Measurements from ENCODE around the gene TCF4.

The TCF4 gene

DNA sequence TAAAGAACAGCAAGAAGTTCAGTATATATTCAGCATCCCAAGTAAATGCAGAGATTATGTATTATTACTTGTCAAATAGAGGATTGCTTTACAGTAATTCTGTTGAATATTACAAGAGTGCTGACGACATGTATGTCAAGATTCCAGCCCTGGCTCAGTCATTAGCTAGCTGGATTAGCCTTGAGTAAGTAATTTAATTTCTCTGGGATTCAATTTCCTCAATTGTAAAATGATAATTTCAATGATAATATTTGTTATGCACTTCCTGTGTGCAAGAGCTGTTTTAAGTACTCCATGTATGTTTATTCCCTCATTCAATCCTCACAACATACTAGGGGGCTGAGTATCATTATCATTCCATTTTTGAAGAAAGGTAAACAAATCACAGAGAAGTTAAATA lies 44.0 kb downstream of the TCF4 start:
- no peak for DNase-seq (ENCODE audit: low read depth)

DNA sequence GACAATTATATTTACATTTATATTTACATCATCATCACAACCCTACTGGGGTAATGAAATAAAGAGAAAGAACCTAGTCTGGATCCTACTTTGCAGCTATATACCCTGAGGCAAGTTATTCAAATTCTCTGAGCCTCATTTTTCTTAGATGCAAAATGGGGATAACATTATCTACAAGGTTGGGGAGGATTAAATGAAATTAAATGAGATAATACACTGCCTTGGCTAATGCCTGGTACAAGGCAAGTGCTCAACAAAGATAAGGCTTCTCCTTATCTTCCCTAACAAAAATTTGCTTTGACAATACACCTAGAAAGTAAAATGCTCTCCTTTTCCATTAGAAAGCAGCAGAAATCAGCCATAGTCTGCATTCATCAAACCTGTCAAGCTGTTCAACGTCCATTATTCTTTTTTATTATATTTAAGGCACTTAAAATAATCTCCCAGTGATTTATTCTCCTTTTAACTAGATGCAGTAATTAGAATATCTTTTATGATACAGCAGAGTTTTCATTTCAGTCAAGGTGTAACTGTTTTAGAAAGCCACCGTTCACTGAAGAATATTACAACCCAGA lies 44.8 kb downstream of the TCF4 start:
- DNase-seq (ENCODE audit: low read depth), result no peak

DNA sequence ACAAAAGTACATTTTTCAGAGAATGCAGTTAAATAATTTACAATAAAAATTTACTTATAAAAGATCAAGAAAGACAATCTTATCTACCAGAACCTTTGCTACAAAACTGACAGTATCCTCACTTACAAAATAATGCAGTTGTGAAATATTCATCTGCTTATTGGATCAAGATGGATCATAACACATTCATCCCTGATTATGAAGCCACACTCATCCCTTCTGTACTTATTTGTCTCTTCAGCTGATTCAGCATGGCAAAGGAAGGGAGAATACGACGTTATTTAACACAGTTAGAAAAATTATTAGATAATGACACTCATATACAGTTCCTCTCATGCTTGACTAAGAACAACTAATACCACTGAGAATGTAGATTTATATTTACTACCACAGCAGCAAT lies 46.4 kb downstream of the TCF4 start:
- no peak for DNase-seq (ENCODE audit: low read depth)

DNA sequence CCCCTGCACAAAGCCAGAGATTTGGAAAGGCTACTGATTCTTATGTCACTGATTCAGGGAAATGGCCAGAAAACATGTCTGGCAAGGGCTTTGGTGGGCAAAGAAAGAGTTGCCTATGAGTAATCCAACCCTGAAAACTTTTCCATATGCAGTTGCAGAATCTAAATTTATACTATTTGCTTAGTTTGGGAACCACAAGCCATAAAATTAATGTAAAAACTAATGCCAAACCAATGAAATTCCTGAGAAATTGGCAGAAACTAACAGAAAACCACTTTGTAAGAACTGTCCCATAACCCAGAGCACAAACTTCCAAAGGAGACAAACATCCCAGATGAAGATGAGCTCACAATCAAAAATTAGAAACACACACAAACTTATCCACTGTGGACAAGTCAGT lies 48.8 kb downstream of the TCF4 start:
- DNase-seq (ENCODE audit: low read depth), result peak; percentile 87

DNA sequence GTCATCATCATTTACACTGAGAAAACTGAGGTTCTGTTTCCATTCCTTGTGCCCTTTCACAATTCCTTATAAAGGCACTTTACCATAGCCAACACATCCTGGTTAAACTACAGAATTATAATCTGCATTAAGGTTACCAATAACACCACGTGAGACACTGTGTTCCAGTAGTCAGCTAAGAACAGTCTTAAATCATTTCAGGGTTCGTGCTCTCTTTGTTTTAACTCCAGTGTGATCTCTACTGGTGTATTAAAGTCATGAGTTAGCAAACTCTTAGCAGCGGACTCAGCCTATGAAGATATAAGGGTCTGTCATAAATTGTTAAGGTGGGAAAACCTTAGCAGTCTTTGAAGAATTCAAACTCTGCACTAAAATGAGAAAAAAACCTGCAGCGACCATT lies 53.0 kb downstream of the TCF4 start:
- no peak for DNase-seq (ENCODE audit: low read depth)

DNA sequence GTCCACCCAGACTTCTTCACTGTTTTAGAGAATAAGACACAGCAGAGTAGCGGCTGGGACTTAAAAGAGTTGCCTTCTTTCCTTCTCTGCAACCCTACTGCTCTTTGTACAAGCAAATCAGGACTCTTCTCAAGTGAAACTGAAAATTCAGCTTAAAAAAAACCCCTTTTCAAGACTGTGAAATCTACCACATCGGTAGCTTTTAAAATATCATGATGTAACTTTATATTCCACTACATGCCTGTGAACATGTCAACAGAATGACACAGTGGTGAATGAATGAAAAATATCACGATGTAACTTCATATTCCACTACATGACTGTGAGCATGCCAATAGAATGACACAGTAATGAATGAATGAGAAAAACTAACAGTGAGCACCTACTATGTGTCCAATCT lies 53.4 kb downstream of the TCF4 start:
- no peak for DNase-seq (ENCODE audit: low read depth)

DNA sequence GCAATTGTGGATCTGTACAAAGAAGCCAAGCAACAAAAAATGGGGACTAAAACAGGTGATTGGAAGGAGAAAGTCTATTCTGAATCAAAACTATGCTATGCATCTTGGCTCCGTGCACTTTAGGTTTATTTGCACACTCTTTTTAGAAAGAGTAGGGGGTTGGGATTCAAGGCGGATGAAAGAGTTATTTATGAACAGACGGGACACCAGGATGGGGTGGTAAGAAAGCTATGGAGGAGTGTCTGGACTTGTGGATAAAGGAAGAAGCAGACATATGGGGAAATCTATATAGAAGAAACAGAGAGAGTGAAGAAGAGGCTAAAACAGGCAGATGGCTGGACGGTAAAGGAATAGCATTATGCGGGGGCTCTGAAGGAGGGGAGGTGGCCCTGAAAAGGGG lies 57.8 kb downstream of the TCF4 start:
- DNase-seq (ENCODE audit: low read depth), result no peak

DNA sequence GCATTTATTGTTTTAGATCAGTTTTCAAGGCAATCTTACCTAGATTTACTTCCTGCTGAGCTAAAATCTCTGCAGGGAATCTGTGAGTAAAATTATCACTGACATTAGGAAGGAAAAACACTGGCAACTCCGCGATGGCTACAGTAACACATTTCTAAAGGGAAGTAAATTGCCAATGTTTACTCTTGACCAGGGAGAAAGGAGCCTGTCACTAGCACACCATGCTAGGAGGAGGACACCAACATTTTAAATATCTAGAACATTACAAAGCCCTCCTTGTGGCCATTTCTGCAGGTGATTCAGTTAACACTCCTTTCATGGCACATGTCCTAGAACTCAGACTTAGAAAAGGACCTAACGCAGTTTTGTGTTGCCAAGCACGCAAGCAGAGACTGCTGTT lies 58.4 kb downstream of the TCF4 start:
- no peak for DNase-seq (ENCODE audit: low read depth)

DNA sequence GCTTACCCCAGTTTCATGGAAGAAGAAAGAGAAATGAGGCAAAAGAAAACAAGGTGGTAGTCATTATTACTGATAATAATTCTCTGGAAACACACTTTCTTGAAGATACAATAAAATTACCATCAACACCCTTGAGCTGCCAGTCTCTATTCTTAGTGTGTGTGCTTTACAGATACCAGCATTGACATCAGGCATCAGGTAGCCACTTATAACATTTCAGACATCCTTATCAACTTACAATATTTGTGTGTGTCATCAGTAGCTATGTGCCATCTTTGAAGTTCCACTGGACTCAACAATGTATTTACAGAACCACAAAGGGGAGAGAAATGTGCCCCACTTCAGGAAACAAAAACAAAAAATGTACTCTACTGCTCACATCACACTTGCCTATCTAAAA lies 62.1 kb downstream of the TCF4 start:
- DNase-seq (ENCODE audit: low read depth), result no peak

DNA sequence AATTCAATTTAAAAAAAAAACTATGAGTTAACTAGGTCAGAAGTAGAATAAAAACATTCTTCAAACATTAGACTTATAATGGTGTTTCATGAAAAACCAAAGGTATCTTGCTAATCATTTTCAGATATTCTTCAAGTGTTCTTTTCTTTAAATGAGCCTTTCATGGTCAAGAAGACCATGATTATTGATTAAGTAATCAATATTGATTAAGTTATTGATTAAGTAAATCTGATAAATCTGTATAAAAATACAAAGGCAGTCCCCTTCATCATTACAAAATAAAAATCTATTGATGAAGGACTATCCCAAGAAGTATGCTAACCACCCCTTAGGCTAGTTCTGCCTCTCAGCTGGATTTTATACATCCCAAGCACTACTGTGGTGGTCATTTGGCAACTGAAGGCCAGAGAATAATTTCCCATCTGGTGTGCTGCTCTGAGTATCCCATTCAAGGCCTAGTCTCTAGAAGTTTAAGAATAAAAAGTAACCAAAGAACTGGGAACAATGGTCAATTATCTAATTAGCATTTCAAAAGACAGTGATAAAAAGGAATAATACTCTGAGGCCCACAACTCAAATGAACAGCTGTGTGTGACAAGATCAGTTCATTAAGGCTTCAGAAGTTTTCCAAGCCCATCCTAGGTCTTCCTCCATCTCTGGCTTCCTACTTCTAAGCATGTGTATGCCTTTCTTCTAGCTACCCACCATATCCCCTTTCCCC lies 63.5 kb downstream of the TCF4 start:
- DNase-seq (ENCODE audit: low read depth), result no peak

DNA sequence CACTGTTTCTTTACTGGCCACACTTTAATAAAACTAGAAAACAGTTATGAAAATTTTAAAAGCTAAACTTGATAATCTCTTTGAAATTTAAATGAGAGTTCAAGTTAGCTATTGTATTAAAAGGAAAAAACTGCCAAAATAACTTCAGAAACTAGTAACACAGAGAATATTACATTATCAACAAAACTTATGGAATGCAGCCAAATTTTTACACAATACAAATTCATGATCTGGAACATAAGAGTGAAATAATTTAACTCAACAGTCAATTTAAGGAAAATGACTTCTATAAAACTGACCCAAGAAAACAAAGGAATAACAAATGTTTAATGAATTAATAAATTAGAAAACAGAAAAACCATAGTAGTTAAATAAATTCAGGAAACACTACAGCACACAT lies 65.0 kb downstream of the TCF4 start:
- DNase-seq (ENCODE audit: low read depth), result no peak

DNA sequence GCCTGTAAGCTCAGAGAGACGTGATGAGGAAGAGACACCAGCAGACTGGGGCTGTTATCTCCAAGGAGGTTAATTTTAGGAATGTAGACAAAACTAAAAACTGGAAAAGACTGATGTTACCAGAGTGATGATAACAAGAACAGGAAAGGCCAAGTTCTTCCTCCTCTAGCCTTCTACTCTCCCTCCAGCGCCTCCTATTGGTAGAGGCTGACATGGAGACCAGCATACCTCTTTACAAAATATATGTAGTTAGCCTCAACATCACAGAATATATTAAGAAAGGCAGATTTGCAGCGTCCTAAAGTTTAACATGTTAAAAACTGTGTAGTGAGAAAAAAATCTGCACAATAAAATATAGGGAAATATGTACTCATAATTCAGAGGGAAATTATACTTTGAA lies 66.0 kb downstream of the TCF4 start:
- no peak for DNase-seq (ENCODE audit: low read depth)

DNA sequence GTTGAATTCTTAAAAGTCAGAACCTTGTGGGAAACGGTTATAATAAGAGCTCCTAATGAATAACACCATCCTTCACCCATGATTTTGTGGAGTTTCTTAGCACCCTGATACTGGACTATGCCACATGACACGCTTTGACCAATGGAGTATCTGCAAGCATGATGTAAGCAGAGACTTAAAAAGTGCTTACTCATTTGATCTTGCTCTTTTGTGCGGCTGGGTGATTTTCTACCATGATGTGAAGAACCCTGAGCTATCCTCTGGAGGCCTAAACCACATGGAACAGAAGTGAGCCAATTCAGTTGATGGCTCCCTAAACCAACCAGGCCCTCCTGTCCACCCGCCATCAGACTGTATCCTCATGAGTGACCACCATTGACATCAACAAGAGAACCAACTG lies 70.9 kb downstream of the TCF4 start:
- DNase-seq (ENCODE audit: low read depth), result no peak

DNA sequence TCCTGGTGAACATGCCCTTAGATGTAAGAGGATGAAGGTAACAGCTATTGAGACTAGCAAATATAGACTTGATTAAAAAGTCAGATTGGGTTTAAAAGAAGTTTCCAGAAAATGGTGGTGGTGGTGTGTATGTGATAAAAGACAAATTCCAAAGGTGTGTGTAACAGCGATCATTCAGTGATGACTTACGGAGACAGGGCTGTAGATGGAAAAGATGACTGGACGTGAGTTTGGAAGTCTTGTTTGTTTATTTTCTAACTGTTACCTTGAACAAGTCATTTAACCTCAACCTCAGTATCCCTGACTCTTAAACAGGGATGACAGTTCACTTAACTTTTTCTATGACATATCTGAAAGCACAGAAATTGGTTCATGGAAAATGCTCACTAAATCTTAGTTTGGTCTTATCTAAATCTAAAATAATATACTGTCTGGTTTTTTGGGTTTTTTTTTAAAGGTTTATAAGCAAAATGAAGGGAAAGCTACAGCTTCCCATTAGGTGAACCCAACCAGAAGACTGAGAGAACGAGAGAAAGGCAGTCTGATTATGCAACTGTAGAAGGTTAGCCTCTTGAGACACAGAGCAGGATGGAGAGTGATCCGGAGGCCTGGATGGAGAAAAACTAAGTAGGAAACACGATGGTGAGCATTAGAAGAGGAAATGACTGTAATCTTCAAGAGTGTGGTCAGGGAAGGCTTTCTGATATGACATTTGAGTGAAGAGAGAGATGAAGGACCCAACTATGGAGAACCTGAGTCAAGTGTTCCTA lies 71.9 kb downstream of the TCF4 start:
- DNase-seq (ENCODE audit: low read depth), result no peak

DNA sequence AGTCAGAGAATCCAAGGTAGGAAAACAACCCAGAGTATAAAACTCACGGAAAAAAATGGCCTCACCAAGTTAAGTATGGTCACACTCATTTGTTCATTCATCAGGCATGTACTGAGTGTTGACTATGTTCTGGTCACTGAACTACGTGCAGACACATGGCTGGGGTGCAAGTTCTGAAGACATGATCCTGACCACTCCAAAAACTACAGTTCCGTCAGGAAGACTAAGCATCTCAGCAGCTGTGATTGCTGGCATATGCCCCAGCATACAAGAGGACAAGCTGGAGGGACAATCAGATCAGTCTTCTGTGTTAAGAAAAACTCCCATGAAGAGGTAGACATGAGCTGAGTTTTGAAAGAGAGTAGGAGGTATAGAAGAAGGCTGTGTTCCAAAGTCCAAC lies 72.8 kb downstream of the TCF4 start:
- no peak for DNase-seq (ENCODE audit: low read depth)

DNA sequence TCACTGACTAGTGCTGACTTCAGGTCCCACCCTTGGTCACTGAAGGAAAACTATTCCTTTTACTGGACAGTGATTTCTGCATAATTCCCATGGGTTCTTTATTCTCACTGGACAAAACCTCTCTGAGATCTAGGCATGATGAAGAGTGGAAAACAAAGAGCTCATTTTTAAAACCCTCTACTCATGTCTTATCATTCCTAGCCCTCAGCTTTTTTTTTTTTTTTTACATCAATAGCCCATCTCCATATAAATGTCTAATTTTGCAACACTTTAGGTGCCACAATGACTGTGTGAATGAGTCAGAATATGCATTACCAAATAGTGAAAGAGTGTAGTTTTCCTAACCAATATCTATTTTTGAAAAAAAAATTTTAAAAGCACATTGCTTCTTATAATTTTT lies 74.8 kb downstream of the TCF4 start:
- DNase-seq (ENCODE audit: low read depth), result no peak

DNA sequence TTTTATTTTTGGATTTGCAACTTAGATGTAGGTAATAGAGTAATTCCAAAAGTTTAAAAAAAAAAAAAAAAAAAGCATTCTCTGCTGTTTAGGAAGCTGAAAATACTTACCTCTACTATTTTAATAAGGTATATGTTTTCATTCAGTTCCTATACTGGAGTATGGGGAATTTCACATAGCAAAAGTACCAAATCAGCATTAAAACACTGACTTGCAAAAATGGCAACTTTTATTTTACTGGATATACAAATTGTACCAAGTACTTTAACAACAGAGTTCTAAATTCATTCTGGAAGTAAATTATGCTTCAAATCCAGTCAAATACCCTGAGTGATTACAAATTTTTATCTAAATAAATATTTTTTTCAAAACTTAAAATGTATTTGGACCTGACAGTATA lies 76.7 kb downstream of the TCF4 start:
- DNase-seq (ENCODE audit: low read depth), result no peak

DNA sequence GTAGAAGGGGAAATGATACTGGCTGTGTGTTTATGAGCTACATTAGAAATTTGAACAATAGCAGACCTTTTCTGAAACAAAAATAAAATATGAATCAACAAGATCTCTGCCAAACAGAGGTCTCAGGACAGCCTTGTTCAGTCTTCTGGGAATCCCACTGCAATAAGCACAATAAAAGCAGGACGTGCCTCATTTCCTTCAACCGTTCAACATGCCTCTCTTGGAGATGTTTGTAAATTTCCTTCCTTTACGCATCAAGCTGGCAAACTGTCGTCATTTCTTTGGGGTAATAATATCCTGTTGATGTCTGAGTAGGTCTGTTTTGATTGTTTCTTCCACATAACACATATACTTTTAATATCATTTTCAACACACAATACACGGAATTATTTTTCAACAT lies 77.2 kb downstream of the TCF4 start:
- peak; percentile 55 for DNase-seq (ENCODE audit: low read depth)

DNA sequence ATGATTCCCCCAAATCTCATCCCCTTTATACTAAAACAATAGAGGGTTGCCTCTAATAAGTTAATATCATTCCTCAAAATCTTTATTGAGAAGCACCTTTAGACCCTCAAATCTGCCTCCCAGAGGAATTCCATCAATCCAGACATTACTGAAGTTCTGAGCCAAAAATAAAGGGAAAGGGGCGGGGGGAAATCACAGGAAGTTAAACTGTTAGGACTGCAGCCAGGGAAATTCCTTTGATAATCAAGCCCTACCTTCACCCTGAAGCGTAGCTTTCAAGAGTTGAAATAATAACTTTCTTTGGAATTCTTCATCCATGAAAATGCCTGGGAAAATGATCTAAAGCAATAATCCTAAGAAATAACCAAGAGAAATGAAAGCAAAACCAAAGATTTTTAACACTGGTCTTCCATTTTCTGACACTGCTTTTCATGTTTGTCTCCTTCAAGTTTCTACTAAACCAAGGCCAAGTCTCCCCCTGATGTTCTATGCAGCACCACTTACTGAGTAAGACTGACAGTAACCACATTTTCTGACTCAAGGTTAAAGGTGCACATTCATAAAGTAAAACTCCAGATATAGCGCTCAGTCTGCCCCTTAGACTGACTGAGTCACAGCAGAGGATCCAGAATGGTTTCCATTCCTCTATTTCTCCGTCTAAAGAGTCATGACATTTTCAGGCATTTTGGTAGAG lies 78.2 kb downstream of the TCF4 start:
- no peak for DNase-seq (ENCODE audit: low read depth)

DNA sequence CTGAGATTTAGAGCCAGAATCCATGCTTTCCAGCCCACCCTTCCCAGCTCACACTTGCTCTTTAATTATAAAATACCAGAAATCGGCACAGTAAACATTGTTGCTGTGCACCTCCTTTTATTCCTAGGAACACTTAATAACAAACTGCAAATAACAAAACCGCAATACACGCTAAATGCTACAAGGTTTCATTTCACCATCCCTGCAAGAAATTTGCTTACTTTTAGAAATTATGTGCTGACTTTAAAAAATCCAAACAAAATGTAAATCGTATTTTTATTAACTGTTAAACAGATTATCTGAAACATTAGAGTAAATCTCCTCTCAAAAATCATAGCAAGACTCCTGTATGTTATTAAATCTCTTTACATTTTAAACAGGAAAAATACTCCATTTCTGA lies 79.3 kb downstream of the TCF4 start:
- no peak for DNase-seq (ENCODE audit: low read depth)

DNA sequence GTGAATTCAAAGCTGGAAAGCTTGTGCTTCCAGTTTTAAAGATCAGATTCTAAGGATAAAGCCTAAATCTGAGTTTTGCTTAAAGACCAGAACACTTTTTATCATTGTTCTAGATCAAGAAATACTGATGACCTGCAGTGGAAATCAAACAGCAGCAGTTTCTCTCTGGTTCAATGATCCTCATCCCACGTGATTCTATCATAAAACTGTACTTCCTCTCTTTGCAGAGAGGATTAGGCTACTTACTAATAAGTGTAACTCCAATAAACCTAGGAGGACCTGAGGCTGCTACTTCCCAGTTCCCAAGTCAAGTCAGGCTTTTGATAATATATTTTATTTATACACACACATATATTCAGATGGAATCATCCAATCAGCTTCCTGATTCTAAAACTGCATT lies 81.9 kb downstream of the TCF4 start:
- no peak for DNase-seq (ENCODE audit: low read depth)

DNA sequence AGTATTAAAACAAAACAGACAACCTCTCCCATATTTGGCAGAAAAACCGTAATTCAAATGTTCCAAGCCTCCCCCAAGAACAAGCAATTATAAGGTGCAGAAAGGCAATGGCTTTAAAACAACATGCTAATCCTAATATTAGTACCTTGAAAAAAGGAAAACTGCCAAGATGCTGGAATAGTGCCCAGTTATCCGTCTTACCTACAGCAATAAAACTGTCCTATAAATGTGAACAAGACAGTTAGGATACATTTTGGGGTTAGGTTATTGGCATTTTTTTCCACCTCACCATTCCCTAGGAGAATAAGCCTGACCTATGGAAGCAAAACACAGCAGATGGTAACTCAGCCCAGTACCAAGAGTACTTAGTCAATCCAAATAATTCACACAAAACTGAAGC lies 83.2 kb downstream of the TCF4 start:
- DNase-seq (ENCODE audit: low read depth), result no peak

Measured in GM04503 (cell line).